ENCODE data around the gene LRRC49. TPM values are rescaled to one million over a fixed set of nuclear protein-coding genes. Genes with fewer than 3 reads are reported as not detected.
A peak's percentile ranks its signal among the peaks of the same experiment; 100 is the strongest.

LRRC49 gene
- total and polyA plus RNA-seq, 2 experiments from 2014 or later = 8.5 to 14.6 TPM

GRCh38 chr15:71089801-71090200, 197.2 kb downstream of the LRRC49 start (continued):
- TF ChIP-seq, protein P1, sequence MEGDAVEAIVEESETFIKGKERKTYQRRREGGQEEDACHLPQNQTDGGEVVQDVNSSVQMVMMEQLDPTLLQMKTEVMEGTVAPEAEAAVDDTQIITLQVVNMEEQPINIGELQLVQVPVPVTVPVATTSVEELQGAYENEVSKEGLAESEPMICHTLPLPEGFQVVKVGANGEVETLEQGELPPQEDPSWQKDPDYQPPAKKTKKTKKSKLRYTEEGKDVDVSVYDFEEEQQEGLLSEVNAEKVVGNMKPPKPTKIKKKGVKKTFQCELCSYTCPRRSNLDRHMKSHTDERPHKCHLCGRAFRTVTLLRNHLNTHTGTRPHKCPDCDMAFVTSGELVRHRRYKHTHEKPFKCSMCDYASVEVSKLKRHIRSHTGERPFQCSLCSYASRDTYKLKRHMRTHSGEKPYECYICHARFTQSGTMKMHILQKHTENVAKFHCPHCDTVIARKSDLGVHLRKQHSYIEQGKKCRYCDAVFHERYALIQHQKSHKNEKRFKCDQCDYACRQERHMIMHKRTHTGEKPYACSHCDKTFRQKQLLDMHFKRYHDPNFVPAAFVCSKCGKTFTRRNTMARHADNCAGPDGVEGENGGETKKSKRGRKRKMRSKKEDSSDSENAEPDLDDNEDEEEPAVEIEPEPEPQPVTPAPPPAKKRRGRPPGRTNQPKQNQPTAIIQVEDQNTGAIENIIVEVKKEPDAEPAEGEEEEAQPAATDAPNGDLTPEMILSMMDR (conservative IDR thresholded peaks at IDR 0.05; ENCODE audit: low read depth in 2 of 2) = no peak
- TF ChIP-seq EZH2 (IDR thresholded peaks at IDR 0.05; ENCODE audit: low read depth, unreplicated experiment) = no peak

DNA sequence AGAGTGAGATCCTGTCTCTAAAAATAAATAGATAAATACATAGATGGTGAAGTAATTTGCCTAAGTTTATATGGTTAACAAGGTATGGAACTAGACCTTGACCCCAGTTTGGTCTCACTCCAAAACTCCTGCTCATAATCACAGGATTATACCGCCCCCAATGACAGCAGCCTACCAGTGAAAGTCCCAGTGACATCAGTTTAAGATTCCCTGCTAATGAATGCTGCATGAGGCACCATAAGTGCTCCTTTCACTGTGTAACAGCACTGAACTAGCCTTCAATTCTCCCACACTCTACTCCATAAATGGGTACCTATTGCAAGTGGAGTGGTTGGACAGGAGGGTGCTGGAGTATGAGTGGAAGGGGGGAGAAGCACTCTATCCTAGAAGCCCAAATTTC, 199.0 kb downstream of the LRRC49 start:
- Histone ChIP-seq H3K4me2 (no peak overlapping the region), H3F3A (replicated peaks; ENCODE audit: low read depth) (no peaks in the 10 kb centered on the region), H3K79me2 (replicated peaks; ENCODE audit: insufficient read depth) (no peaks in the 10 kb centered on the region), H3K9me2 (ENCODE audit: insufficient read depth) (no peaks in the 10 kb centered on the region), H2AFZ (no peak overlapping the region), H4K20me1 (replicated peaks; ENCODE audit: insufficient read depth) (no peaks in the 10 kb centered on the region), H3K4me1 (ENCODE audit: insufficient read depth) (no peaks in the 10 kb centered on the region), H3K27ac (ENCODE audit: low read depth) (no peak overlapping the region), H3K36me3 (ENCODE audit: insufficient read depth) (no peaks in the 10 kb centered on the region; the same call in 1 of the 2 replicates), H3K4me3 (no peak overlapping the region), H3K27me3 (ENCODE audit: insufficient read depth) (peaks cover 19% of the 10 kb centered on the region)
- TF ChIP-seq NANOG (IDR thresholded peaks at IDR 0.05; ENCODE audit: borderline replicate concordance) = no peak
- no peak for TF ChIP-seq CREB1 (CRISPR knock-in tag; IDR thresholded peaks at IDR 0.05; ENCODE audit: low read depth)
- TF ChIP-seq ZNF114 (CRISPR knock-in tag; IDR thresholded peaks at IDR 0.05) = no peak
- H3K4me3 Mint-ChIP-seq = no peak overlapping the region
- ATAC-seq (no peak), DNase-seq (ENCODE audit: low spot score) (no peak)
- no peak overlapping the region for H3K27ac Mint-ChIP-seq
- peaks cover 26% of the 10 kb centered on the region for H3K9me3 Mint-ChIP-seq
- peaks cover 15% of the 10 kb centered on the region; the same call in 2 of the 3 replicates for H3K36me3 Mint-ChIP-seq (ENCODE audit: low read depth)
- H3K27me3 Mint-ChIP-seq (ENCODE audit: insufficient read depth, low read depth, poor library complexity) = peaks cover 13% of the 10 kb centered on the region
- peaks cover under 1% of the 10 kb centered on the region; the same call in 2 of the 3 replicates for H3K4me1 Mint-ChIP-seq

DNA sequence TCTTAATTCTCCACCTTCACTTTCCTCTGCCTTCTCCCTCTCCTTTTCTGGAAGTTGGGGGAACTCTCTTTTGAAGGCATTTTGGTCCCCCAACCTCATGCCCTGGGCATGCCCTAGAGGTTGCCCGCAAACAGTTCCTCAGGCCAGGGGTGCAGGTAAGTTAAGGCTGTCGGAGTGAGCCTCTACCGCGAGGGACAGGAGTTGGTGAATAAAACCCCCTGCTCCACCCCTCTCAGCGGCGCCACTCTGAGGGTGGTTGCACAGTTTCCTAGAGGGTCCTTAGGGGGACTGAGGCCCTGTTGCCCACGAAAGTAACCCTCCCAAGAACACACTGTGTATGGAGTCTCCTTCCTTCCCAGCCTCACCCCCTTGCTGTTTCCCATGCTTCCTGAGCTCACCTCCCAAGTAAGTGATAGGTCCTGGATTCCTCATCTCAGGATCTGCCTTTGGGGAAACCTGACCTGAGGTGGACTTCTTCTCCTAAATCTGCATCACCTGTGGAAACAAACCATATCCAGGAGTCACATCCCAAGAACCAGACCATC, 199.5 kb downstream of the LRRC49 start:
- no peaks in the 10 kb centered on the region for H3F3A ChIP-seq (replicated peaks; ENCODE audit: low read depth)
- peaks cover 14% of the 10 kb centered on the region for H3K27me3 ChIP-seq (ENCODE audit: insufficient read depth)
- TF ChIP-seq REST (IDR thresholded peaks at IDR 0.05; ENCODE audit: unreplicated experiment) = no peak
- TF ChIP-seq ZNF331 (CRISPR knock-in tag; IDR thresholded peaks at IDR 0.05; ENCODE audit: low read depth) = no peak
- TF ChIP-seq EZH2phosphoT487 (IDR thresholded peaks at IDR 0.05; ENCODE audit: unreplicated experiment) = no peak
- no peak for TF ChIP-seq CREB1 (CRISPR knock-in tag; IDR thresholded peaks at IDR 0.05; ENCODE audit: low read depth)
- TF ChIP-seq, protein P1 (conservative IDR thresholded peaks at IDR 0.05; ENCODE audit: low read depth in 2 of 2) = no peak
- TF ChIP-seq EZH2 (IDR thresholded peaks at IDR 0.05; ENCODE audit: low read depth, unreplicated experiment) = no peak
- TF ChIP-seq ZNF114 (CRISPR knock-in tag; IDR thresholded peaks at IDR 0.05) = no peak
- no peak for TF ChIP-seq POLR2AphosphoS5 (IDR thresholded peaks at IDR 0.05; ENCODE audit: low read depth)
- no peak for TF ChIP-seq JUNB (IDR thresholded peaks at IDR 0.05; ENCODE audit: unreplicated experiment)

More for the DNA sequence above, 199.5 kb downstream of the LRRC49 start:
- no peaks in the 10 kb centered on the region for H3K4me1 Mint-ChIP-seq
- no peak overlapping the region for H3K4me2 ChIP-seq
- no peaks in the 10 kb centered on the region; the same call in 1 of the 2 replicates for H3K36me3 ChIP-seq (ENCODE audit: insufficient read depth)
- H3K36me3 Mint-ChIP-seq (ENCODE audit: low read depth) = peaks cover 9% of the 10 kb centered on the region; the same call in 2 of the 3 replicates
- H3K4me1 ChIP-seq (ENCODE audit: insufficient read depth) = no peaks in the 10 kb centered on the region
- no peaks in the 10 kb centered on the region for H3K79me2 ChIP-seq (replicated peaks; ENCODE audit: insufficient read depth)
- no peak overlapping the region for H3K27ac ChIP-seq (ENCODE audit: low read depth)
- DNase-seq (ENCODE audit: low spot score) (no peak), ATAC-seq (no peak)
- no peaks in the 10 kb centered on the region for H3K9me2 ChIP-seq (ENCODE audit: insufficient read depth)
- H3K4me3 ChIP-seq = no peak overlapping the region
- H3K4me3 Mint-ChIP-seq = no peak overlapping the region
- H3K27me3 Mint-ChIP-seq (ENCODE audit: insufficient read depth, low read depth, poor library complexity) = peaks cover 8% of the 10 kb centered on the region
- H3K27ac Mint-ChIP-seq = no peak overlapping the region
- H4K20me1 ChIP-seq (replicated peaks; ENCODE audit: insufficient read depth) = no peaks in the 10 kb centered on the region
- 0 out of 2 replicates have a peak overlapping the region, but pooled peaks have one; percentile 10 for H2AFZ ChIP-seq
- peaks cover 20% of the 10 kb centered on the region for H3K9me3 Mint-ChIP-seq

All from GM23338 (cell line).